Central memory CD4-positive, alpha-beta T cell (primary cell): ENCODE measurements around the gene PGBD5.

ENCODE experiments used
- DNase-seq: peaks from one replicate; pipeline ENCODE4 v3.0.0; 2022

The PGBD5 gene

GRCh38 chr1:230371923-230372703 lies 54.0 kb downstream of the PGBD5 start:
- no peak for DNase-seq

- no peak for DNase-seq
These were observed 56.0 kb downstream of the PGBD5 start for GRCh38 chr1:230370109-230370508.

- no peak for DNase-seq
These were observed 57.3 kb downstream of the PGBD5 start for GRCh38 chr1:230368871-230369270.

GRCh38 chr1:230368363-230368762 lies 57.8 kb downstream of the PGBD5 start:
- no peak for DNase-seq

- DNase-seq, result no peak
These were observed 59.6 kb downstream of the PGBD5 start for GRCh38 chr1:230366504-230366915.

- DNase-seq, result no peak
These were observed 60.3 kb downstream of the PGBD5 start for GRCh38 chr1:230365723-230366307.

GRCh38 chr1:230362949-230363348 lies 63.2 kb downstream of the PGBD5 start:
- DNase-seq, result no peak

- DNase-seq, result no peak
These were observed 64.2 kb downstream of the PGBD5 start for GRCh38 chr1:230361941-230362340.

- no peak for DNase-seq
These were observed 66.0 kb downstream of the PGBD5 start for GRCh38 chr1:230359992-230360668.

GRCh38 chr1:230356869-230357794 lies 69.0 kb downstream of the PGBD5 start:
- DNase-seq, result no peak

GRCh38 chr1:230356190-230356589 lies 69.9 kb downstream of the PGBD5 start:
- no peak for DNase-seq

- no peak for DNase-seq
These were observed 70.5 kb downstream of the PGBD5 start for GRCh38 chr1:230355594-230355993.

- DNase-seq, result no peak
These were observed 71.0 kb downstream of the PGBD5 start for GRCh38 chr1:230355128-230355527.

- DNase-seq, result no peak
These were observed 72.1 kb downstream of the PGBD5 start for GRCh38 chr1:230354005-230354404.

GRCh38 chr1:230352537-230352936 lies 73.6 kb downstream of the PGBD5 start:
- no peak for DNase-seq

GRCh38 chr1:230351983-230352382 lies 74.1 kb downstream of the PGBD5 start:
- DNase-seq, result no peak

- no peak for DNase-seq
These were observed 74.6 kb downstream of the PGBD5 start for GRCh38 chr1:230351514-230351913.

- DNase-seq, result no peak
These were observed 75.8 kb downstream of the PGBD5 start for GRCh38 chr1:230350208-230350921.

GRCh38 chr1:230349020-230349393 lies 77.1 kb downstream of the PGBD5 start:
- no peak for DNase-seq

GRCh38 chr1:230348386-230349019 lies 77.6 kb downstream of the PGBD5 start:
- no peak for DNase-seq

- DNase-seq, result no peak
These were observed 78.2 kb downstream of the PGBD5 start for GRCh38 chr1:230347896-230348295.
